GM12878 (cell line): ENCODE measurements around the gene TBC1D1. TPM values are rescaled to one million over a fixed set of nuclear protein-coding genes. Genes with fewer than 3 reads are reported as not detected.

ENCODE experiments used
- CREM ChIP-seq: IDR thresholded peaks from 2 replicates; pipeline ENCODE4 v1.6.1; 2014; ENCODE audit warnings: antibody characterized with exemption, low read depth
- FOS ChIP-seq: IDR thresholded peaks from 3 replicates; pipeline ENCODE4 v1.6.1; 2011; ENCODE audit warnings: borderline replicate concordance; ENCODE audit not compliant: insufficient read length; ENCODE audit errors: extremely low read depth
- GABPA ChIP-seq: IDR thresholded peaks from 2 replicates; pipeline ENCODE4 v1.6.1; 2014; ENCODE audit warnings: antibody characterized with exemption, low read depth, mild to moderate bottlenecking, inconsistent platforms
- IRF3 ChIP-seq: fragments of 450-650 bp; IDR thresholded peaks from 2 replicates; pipeline ENCODE4 v1.6.1; 2014; ENCODE audit warnings: mild to moderate bottlenecking
- MEF2A ChIP-seq: IDR thresholded peaks from 2 replicates; pipeline ENCODE4 v1.6.1; 2011; ENCODE audit warnings: low read depth, mild to moderate bottlenecking, low read length, moderate library complexity; ENCODE audit not compliant: insufficient read depth
- MLLT1 ChIP-seq: fragments of 450-650 bp; IDR thresholded peaks from 2 replicates; pipeline ENCODE4 v1.6.1; 2016; ENCODE audit warnings: mild to moderate bottlenecking
- MYC ChIP-seq: IDR thresholded peaks from 2 replicates; pipeline ENCODE4 v1.6.1; 2011; ENCODE audit warnings: mild to moderate bottlenecking, low read length, moderate library complexity, inconsistent platforms; ENCODE audit not compliant: insufficient read depth, insufficient replicate concordance, insufficient read length, severe bottlenecking
- POLR2AphosphoS2 ChIP-seq: IDR thresholded peaks from 2 replicates; pipeline ENCODE4 v1.6.1; 2011; ENCODE audit warnings: low read depth, mild to moderate bottlenecking, low read length, improper control_type of control experiment, moderate library complexity
- RUNX3 ChIP-seq: IDR thresholded peaks from 2 replicates; pipeline ENCODE4 v1.6.1; 2012; ENCODE audit warnings: low read length, inconsistent platforms
- ZNF274 ChIP-seq: IDR thresholded peaks from one replicate; pipeline ENCODE4 v1.8.0; 2011; ENCODE audit not compliant: insufficient read length, insufficient read depth
- polyA plus RNA-seq, 11 experiments: library from polyadenylated mRNA; depleted of rRNA in 4 of 11; unstranded in 6 of 11; stranded (reverse) in 5 of 11; fragments of >200 nt; fragmentation: Nextera tagmentation in 4 of 11; fragmentation: Illumina TruSeq in 1 of 11; extraction: Ambion mirVana in 4 of 11; extraction: Trizol in 1 of 11; gene quantifications; 1 replicate in 1 of 11; 2 replicates in 10 of 11; pipeline versions ENCODE4 v1.2.1 to v1.2.3, GENCODE V29; 2011 to 2016; ENCODE audit warnings: inconsistent platforms in 2 of 11, missing spikeins in 2 of 11, low read depth in 1 of 11
- total RNA-seq, 4 experiments: library from RNA; depleted of rRNA in 3 of 4; stranded (reverse); fragments of >200 nt in 3 of 4; fragmentation: Illumina TruSeq in 1 of 4; extraction: Trizol in 1 of 4; gene quantifications; 2 replicates each; pipeline versions ENCODE4 v1.2.1 to v1.2.3, GENCODE V29; 2013 to 2021
- TF ChIP-seq, protein P1 (sequence below): IDR thresholded peaks from 2 replicates; pipeline ENCODE4 v1.6.1; 2012; ENCODE audit warnings: mild to moderate bottlenecking, low read depth, low read length
- TF ChIP-seq, protein P2 (sequence below): fragments of 450-650 bp; IDR thresholded peaks from 2 replicates; pipeline ENCODE4 v1.6.1; 2017; ENCODE audit warnings: low read depth, mild to moderate bottlenecking, moderate library complexity
- TF ChIP-seq, protein P3 (sequence below): fragments of 450-650 bp; IDR thresholded peaks from 2 replicates; pipeline ENCODE4 v1.6.1; 2017; ENCODE audit warnings: mild to moderate bottlenecking, low read depth, inconsistent platforms; ENCODE audit not compliant: poor library complexity, severe bottlenecking
- TF ChIP-seq, protein P4 (sequence below): IDR thresholded peaks from 2 replicates; pipeline ENCODE4 v1.6.1; 2012; ENCODE audit warnings: low read length, inconsistent platforms

Gene TBC1D1
- total and polyA plus RNA-seq, 10 of the 15 experiments (the other 5 are each of a cell fraction or from before 2014, with no cell fraction given): 5.3 to 102 (median 57.8) TPM

DNA sequence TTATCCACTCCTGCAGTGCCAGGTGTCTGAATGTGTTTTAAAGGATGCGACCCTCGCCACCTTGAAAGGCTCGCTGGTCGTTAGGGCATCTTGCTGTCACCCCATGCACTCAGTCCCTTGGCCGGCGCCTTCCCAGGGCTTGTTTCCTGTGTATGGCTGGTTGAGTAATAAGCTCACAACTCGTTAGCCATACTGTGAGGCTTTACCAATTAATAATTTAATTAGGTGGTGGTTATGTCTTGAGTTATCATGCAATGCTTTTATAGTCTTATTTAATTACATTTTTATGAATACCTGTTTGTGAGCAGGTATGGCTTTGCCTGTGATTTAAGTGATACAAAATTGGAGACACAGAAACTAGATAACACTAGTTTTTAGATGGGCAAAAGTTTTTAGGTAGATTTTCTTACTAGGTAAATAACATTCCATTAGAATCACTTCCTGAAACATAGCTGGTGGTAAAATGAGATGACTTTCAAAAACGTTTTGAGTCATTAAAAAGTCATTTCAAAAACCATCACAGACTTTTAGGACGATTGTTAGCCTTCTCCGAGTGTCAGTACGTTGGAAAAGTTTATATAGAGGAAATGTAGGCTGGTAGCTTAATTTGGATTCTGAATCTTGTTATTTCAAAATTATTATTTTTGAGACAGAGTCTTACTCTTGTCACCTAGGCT lies 87.5 kb downstream of the TBC1D1 start (continued):
- TF ChIP-seq, protein P1, sequence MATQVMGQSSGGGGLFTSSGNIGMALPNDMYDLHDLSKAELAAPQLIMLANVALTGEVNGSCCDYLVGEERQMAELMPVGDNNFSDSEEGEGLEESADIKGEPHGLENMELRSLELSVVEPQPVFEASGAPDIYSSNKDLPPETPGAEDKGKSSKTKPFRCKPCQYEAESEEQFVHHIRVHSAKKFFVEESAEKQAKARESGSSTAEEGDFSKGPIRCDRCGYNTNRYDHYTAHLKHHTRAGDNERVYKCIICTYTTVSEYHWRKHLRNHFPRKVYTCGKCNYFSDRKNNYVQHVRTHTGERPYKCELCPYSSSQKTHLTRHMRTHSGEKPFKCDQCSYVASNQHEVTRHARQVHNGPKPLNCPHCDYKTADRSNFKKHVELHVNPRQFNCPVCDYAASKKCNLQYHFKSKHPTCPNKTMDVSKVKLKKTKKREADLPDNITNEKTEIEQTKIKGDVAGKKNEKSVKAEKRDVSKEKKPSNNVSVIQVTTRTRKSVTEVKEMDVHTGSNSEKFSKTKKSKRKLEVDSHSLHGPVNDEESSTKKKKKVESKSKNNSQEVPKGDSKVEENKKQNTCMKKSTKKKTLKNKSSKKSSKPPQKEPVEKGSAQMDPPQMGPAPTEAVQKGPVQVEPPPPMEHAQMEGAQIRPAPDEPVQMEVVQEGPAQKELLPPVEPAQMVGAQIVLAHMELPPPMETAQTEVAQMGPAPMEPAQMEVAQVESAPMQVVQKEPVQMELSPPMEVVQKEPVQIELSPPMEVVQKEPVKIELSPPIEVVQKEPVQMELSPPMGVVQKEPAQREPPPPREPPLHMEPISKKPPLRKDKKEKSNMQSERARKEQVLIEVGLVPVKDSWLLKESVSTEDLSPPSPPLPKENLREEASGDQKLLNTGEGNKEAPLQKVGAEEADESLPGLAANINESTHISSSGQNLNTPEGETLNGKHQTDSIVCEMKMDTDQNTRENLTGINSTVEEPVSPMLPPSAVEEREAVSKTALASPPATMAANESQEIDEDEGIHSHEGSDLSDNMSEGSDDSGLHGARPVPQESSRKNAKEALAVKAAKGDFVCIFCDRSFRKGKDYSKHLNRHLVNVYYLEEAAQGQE: no peak
- TF ChIP-seq IRF3 (no peak), MEF2A (no peak), CREM (peak; percentile 11; the same call in 1 of the 2 replicates), MYC (no peak), MLLT1 (no peak), ZNF274 (no peak), GABPA (peak; percentile 21; the same call in 1 of the 2 replicates), FOS (no peak), POLR2AphosphoS2 (no peak), RUNX3 (peak; percentile 68)
- TF ChIP-seq, protein P2, sequence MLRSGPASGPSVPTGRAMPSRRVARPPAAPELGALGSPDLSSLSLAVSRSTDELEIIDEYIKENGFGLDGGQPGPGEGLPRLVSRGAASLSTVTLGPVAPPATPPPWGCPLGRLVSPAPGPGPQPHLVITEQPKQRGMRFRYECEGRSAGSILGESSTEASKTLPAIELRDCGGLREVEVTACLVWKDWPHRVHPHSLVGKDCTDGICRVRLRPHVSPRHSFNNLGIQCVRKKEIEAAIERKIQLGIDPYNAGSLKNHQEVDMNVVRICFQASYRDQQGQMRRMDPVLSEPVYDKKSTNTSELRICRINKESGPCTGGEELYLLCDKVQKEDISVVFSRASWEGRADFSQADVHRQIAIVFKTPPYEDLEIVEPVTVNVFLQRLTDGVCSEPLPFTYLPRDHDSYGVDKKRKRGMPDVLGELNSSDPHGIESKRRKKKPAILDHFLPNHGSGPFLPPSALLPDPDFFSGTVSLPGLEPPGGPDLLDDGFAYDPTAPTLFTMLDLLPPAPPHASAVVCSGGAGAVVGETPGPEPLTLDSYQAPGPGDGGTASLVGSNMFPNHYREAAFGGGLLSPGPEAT: 0 out of 2 replicates have a peak, but pooled peaks have one; percentile 15
- TF ChIP-seq, protein P3, sequence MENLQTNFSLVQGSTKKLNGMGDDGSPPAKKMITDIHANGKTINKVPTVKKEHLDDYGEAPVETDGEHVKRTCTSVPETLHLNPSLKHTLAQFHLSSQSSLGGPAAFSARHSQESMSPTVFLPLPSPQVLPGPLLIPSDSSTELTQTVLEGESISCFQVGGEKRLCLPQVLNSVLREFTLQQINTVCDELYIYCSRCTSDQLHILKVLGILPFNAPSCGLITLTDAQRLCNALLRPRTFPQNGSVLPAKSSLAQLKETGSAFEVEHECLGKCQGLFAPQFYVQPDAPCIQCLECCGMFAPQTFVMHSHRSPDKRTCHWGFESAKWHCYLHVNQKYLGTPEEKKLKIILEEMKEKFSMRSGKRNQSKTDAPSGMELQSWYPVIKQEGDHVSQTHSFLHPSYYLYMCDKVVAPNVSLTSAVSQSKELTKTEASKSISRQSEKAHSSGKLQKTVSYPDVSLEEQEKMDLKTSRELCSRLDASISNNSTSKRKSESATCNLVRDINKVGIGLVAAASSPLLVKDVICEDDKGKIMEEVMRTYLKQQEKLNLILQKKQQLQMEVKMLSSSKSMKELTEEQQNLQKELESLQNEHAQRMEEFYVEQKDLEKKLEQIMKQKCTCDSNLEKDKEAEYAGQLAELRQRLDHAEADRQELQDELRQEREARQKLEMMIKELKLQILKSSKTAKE: peak; percentile 14
- TF ChIP-seq, protein P4, sequence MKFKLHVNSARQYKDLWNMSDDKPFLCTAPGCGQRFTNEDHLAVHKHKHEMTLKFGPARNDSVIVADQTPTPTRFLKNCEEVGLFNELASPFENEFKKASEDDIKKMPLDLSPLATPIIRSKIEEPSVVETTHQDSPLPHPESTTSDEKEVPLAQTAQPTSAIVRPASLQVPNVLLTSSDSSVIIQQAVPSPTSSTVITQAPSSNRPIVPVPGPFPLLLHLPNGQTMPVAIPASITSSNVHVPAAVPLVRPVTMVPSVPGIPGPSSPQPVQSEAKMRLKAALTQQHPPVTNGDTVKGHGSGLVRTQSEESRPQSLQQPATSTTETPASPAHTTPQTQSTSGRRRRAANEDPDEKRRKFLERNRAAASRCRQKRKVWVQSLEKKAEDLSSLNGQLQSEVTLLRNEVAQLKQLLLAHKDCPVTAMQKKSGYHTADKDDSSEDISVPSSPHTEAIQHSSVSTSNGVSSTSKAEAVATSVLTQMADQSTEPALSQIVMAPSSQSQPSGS: peak; percentile 71
